Urinary bladder (tissue), 4 donors: ENCODE data around the gene LZTR1. TPM values are rescaled to one million over a fixed set of nuclear protein-coding genes. Genes with fewer than 3 reads are reported as not detected.
"Not testable (repeated sequence)": the region's sequence is repeated elsewhere in the genome, so short reads cannot be mapped to it uniquely, and the experiment has no call there.

Experiments used
- DNase-seq: peaks from one replicate; pipeline ENCODE4 v3.0.0-alpha.2; 2015; ENCODE audit errors: extremely low spot score
- H3K27ac ChIP-seq: one replicate; pipeline ENCODE4 v1.5.1; 2013; ENCODE audit warnings: low read depth, mild to moderate bottlenecking, moderate library complexity
- H3K36me3 ChIP-seq: one replicate; pipeline ENCODE4 v1.6.1; 2013; ENCODE audit warnings: mild to moderate bottlenecking, moderate library complexity; ENCODE audit not compliant: insufficient read depth
- H3K4me1 ChIP-seq: one replicate; pipeline ENCODE4 v1.6.1; 2013; ENCODE audit warnings: mild to moderate bottlenecking, moderate library complexity; ENCODE audit not compliant: insufficient read depth
- H3K4me3 ChIP-seq: one replicate; pipeline ENCODE4 v1.5.1; 2013; ENCODE audit warnings: low read depth, low read length
- WGBS: extraction: QIAGEN DNeasy Blood & Tissue Kit; methylation state at CpG from one replicate; pipeline ENCODE4 v1.1.7; 2013; 5-methylcytosine and 5-hydroxymethylcytosine counted together
- polyA plus RNA-seq: library from polyadenylated mRNA; stranded (reverse); fragments of 200-250 nt; gene quantifications from one replicate; pipeline ENCODE4 v1.2.3, GENCODE V29; 2013
- total RNA-seq: library from RNA; depleted of rRNA; stranded (reverse); fragments of >200 nt; gene quantifications from one replicate; pipeline ENCODE4 v1.2.3, GENCODE V29; 2014
- donor health status: healthy with polysubstance abuse.
- donor health status: healthy.

Gene LZTR1
- total and polyA plus RNA-seq, 2 donors, result 42.8 to 48.1 TPM

DNA sequence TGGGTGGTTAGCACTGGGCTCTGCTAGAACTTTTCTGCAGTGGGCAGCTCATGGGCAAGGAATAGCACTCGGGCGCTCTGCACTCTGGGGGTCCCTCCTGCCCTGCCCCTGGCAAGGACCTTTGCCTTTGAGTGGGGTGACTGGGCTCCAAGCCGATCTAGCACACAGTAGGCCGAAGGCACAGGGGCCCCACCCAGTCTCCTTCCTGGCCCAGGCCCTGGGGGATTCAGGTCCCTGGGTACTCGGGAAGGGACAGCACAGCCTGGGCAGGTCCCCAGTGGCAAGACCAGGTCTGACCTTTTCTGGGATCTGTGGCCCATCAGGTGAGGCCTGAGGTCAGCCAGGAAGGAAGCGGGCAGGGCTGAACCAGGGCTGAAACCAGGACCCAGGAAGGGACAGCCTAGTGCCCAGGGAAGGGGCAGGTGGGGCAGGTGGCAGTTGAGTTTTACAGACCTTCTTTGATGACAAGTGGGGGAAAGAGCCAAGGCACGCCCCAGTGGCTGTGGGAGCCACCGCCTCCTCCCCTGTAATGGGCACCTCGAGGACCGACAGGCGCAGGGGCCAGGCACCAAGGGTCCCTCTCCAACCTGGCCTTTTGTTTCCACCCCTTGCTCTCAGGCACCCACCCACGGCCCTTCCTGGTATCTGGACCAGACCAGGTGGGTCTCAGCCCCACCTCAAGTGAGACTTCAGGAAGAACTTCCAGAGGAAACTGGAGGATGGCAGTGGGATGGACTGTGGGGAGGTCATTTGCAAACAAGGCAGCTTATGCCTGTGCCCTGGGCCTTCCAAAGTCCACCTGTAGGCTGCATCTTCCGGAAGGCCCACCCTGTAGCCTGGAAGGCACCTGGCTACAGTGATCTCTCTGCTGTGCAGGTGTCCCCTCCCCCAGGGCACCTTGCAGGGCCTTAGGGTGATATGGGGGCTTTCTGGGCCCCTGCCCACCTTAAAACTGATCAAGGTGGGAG, 15.9 kb upstream of the LZTR1 start:
- Histone ChIP-seq H3K4me3 (no peak overlapping the region), H3K4me1 (no peaks in the 10 kb centered on the region), H3K27ac (no peak overlapping the region), H3K36me3 (no peaks in the 10 kb centered on the region)
- WGBS, result 83% methylated on average over 13 of the region's 13 CpGs
- no peak for DNase-seq

DNA sequence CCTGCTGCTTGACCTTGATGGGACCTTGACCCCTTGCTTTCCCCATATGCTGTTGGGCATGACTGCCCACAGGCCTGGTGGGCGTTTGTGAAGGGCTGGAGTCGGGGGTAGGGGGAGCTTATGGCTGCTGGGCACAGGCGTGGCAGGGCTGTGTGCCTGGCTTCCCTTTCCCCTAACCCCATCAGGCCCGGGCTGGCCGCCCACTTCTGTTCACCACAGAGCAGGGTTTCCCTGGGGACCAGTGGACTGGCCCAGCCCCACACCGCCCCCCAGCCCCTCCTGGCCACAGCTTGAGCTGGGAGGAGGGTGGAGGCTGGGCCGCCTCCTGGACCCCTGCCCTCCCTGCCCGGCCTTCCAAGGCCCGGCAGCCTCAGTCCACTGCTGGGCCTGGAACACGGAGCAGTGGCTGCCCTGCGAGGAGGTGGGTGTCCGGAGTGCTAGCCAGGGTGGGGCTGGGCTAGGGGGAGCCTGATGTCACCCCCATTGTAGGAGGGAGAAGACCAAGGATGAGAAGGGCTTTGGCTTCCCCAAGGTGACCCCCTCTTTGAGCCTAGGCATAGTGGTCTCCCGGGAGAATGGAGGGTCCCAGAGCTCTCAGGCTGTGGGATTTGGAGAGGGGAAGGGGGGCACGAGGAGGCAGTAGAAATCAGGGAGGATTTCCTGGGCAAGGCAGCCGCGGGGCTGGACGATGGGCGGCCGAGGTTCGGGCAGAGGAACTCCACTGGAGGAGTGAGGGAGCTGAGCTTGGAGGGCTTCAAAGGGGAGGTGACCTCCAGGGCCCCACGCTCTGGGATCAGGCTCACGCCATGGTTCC, 15.0 kb upstream of the LZTR1 start, which contains the start of gene AIFM3:
Gene AIFM3, plus strand, starts transcription at position 373 of the 814 bp plus-strand sequence. CDS start 690 bp downstream, outside the sequence.
- DNase-seq, result no peak
- no peak within 1 kb of the TSS for H3K4me3 ChIP-seq
- no peaks in the 10 kb centered on the region for H3K36me3 ChIP-seq
- H3K4me1 ChIP-seq, result no peaks in the 10 kb centered on the region
- 59% methylated on average over 22 of the region's 22 CpGs for WGBS
- no peak within 1 kb of the TSS for H3K27ac ChIP-seq

DNA sequence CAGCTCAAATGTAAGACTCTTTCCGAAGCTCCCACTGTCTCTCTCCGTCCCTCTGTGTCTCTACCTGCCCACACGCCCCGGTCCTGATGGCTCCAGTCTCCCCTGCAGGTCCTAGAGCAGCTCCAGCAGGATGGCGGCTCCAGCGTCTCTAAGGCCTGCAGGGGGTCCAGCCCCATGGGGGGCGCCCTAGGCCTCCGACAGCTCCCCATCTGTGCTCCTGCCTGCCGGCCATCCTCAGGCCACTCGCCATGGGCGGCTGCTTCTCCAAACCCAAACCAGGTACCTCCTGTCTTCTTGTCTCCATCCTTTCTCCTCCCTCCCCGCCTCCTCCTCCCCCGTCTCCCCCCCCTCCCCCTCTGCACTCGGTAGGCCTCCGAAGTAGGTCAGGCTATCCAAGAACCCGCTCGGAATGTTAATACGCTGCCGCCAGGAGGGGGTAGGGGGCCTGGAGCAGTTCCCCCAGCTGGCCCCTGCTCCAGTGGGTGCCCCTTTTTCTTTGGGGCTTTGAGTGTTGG, 14.3 kb upstream of the LZTR1 start:
- Histone ChIP-seq H3K4me3 (no peak overlapping the region), H3K36me3 (no peaks in the 10 kb centered on the region), H3K4me1 (no peaks in the 10 kb centered on the region), H3K27ac (no peak overlapping the region)
- WGBS, result 43% methylated on average over 19 of the region's 19 CpGs
- DNase-seq, result no peak

DNA sequence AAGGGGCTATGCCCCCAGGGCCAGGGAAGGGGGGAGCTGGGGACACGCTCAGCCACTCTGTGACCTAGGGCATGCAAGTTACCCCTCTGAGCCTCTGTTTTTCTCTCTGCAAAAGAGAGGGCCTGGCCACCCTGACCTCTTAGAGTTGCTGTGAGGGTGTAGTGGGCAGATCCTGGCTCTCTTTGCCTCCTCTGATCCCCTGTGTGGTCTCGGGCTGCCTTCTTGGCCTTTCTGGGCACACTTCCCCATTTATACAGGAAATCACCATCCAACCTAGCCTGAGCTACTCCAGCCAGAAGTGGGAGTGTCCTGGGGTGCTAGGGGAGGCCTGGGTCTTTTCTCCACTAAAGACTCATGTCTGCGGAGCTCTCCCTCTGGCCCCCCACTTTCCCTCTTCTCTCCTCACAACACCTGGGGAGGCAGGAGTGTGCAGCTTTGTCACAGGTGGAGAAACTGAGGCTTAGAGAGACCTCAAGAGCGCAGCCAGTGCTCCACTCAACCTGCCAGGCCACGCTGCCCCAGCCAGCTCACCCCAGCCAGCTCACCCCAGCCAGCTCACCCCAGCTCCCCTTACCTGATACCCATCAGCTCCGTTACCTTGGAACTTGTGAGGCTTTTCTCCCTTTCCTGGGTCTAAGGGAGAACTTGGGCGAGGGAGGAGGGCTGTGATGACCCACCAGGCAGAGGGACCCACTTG, 13.7 kb upstream of the LZTR1 start:
- Histone ChIP-seq H3K4me3 (no peak overlapping the region), H3K36me3 (no peaks in the 10 kb centered on the region), H3K27ac (no peak overlapping the region), H3K4me1 (no peaks in the 10 kb centered on the region)
- WGBS, result 95% methylated on average over 7 of the region's 7 CpGs
- DNase-seq, result no peak

DNA sequence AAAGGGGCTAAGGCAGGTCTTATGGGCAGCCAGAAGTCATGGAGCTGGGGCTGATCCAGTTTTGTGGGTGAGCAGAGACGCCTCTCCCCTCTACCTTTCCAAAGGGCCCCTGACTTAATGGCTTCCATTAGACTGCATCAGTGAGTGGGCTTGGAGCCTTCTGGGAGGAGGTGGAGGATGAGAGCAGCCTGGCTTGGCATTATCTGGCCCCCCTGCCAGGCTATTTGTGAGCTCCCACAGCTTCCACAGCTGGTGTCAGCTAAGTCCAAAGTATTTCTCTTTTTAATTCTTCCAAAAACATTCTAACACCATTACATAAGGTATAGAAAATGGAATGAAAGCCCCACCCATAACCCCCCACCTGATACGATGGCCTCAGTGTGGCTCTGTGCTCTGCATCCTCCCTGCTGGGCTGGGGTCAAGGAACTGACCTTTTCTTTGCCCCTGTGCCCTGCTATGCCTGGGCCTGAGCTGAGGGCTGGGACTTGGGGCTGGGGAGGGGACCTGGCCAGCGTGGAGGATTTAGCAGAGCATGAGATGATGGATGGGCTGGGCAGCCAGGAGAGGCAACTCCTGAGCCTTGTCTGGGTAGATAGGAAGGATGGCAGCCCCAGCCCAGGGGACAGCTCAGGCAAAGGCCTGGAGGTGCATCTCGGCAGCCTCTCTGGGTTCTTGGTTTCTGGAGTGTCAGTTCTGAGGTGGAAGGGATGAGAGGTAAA, 11.0 kb upstream of the LZTR1 start:
- no peaks in the 10 kb centered on the region for H3K4me1 ChIP-seq
- 57% methylated on average over 4 of the region's 4 CpGs for WGBS
- no peaks in the 10 kb centered on the region for H3K36me3 ChIP-seq
- H3K27ac ChIP-seq, result no peak overlapping the region
- no peak overlapping the region for H3K4me3 ChIP-seq
- no peak for DNase-seq

DNA sequence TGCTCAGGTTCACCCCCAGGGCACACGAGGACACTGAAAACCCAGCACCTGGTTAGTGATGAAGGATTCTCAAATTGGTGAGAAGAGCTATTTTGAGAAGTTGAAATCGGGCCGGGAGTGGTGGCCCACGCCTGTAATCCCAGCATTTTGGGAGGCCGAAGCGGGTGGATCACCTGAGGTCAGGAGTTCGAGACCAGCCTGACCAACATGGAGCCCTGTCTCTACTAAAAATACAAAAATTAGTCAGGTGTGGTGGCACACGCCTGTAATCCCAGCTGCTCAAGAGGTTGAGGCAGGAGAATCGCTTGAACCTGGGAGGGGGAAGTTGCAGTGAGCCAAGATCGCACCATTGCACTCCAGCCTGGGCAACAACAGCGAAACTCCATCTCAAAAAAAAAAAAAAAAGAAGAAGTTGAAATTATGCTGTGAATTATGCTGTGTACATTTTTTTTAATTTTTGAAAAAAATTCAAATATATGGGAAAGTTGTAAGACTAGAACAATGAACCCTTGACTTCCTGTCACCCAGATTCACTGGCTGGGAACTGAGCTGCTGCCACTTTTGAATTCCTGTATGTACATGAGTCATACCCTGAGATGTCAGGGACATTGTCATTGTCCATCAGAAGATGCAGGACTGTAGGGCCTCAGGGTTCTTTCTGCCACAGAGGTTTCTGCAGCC, 9.9 kb upstream of the LZTR1 start:
- not testable (repeated sequence) for DNase-seq, H3K4me1 ChIP-seq, H3K27ac ChIP-seq, H3K36me3 ChIP-seq, H3K4me3 ChIP-seq
- 82% methylated on average over 11 of the region's 11 CpGs for WGBS

DNA sequence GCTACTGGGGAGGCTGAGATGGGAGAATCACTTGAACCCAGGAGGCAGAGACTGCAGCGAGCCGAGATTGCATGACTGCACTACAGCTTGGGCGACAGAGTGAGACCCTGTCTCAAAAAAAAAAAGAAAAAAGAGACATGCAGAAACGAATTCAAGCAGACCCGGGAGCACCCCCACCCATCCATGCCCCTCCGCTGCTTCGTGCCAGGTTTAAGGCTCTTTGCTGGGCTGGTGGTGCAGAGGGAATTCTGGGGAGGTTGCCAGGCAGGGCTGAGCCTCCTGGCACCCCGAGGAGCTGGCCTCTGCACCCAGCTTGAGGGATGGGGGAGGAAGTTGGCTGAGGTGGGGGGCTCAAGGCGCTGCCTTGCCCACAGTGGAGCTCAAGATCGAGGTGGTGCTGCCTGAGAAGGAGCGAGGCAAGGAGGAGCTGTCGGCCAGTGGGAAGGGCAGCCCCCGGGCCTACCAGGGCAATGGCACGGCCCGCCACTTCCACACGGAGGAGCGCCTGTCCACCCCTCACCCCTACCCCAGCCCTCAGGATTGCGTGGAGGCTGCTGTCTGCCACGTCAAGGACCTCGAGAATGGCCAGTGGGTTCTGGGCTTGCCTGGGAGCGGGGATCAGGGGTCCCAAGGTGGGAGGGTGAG, 9.0 kb upstream of the LZTR1 start:
- H3K36me3 ChIP-seq, result no peaks in the 10 kb centered on the region
- no peaks in the 10 kb centered on the region for H3K4me1 ChIP-seq
- 68% methylated on average over 21 of the region's 21 CpGs for WGBS
- no peak for DNase-seq
- H3K27ac ChIP-seq, result no peak overlapping the region
- H3K4me3 ChIP-seq, result no peak overlapping the region

DNA sequence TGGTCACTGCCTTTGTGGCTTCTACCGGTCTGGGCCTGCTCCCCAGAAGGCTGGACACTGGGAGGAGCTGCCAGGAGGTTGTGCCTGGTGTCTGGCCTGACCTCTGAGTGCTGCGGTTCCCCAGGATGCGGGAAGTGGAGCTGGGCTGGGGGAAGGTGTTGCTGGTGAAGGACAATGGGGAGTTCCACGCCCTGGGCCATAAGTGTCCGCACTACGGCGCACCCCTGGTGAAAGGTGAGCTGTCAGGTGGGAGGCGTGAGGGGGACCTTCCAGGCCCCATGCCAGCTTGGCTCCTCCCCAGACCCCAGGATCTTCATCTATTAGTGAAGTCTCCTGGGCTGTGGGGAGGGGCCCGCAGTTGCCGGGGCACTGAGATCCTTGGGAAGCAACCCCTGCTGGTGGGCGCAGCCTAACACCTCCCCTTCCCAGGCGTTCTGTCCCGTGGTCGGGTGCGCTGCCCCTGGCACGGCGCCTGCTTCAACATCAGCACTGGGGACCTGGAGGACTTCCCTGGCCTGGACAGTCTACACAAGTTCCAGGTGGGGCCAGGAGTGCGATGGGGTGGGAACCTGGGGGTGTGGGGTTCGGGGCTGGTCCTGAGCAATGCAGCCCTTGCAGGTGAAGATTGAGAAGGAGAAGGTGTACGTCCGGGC, 8.3 kb upstream of the LZTR1 start:
- no peaks in the 10 kb centered on the region for H3K36me3 ChIP-seq
- WGBS, result 60% methylated on average over 21 of the region's 21 CpGs

DNA sequence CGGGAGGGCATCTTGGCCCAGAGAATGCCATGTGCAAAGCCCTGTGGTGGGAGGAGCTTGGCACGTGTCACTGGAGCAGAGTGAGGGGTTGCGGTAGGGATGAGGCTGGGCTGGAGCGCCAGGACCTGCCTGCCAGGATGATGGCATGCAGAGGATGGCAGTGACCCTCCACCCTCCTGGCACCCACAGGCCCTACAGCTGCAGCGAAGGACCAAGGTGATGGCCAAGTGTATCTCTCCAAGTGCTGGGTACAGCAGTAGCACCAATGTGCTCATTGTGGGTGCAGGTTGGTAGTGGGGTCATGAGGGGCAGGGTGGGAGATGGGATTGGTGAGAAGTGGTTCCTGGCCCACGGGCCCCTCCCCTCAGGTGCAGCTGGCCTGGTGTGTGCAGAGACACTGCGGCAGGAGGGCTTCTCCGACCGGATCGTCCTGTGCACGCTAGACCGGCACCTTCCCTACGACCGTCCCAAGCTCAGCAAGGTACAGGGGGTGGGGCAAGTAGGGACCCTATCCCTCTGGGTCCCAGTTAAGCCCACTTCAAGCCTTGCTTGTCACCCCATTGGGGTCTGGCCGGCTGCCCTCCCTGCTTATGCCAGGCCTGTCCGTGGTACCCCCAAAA, 7.7 kb upstream of the LZTR1 start:
- H3K4me3 ChIP-seq, result no peak overlapping the region
- 76% methylated on average over 16 of the region's 16 CpGs for WGBS
- no peak overlapping the region for H3K27ac ChIP-seq
- H3K36me3 ChIP-seq, result no peaks in the 10 kb centered on the region
- no peaks in the 10 kb centered on the region for H3K4me1 ChIP-seq
- DNase-seq, result no peak

More for the DNA sequence above, 8.3 kb upstream of the LZTR1 start:
- no peak for DNase-seq
- Histone ChIP-seq H3K4me3 (no peak overlapping the region), H3K27ac (no peak overlapping the region), H3K4me1 (no peaks in the 10 kb centered on the region)

DNA sequence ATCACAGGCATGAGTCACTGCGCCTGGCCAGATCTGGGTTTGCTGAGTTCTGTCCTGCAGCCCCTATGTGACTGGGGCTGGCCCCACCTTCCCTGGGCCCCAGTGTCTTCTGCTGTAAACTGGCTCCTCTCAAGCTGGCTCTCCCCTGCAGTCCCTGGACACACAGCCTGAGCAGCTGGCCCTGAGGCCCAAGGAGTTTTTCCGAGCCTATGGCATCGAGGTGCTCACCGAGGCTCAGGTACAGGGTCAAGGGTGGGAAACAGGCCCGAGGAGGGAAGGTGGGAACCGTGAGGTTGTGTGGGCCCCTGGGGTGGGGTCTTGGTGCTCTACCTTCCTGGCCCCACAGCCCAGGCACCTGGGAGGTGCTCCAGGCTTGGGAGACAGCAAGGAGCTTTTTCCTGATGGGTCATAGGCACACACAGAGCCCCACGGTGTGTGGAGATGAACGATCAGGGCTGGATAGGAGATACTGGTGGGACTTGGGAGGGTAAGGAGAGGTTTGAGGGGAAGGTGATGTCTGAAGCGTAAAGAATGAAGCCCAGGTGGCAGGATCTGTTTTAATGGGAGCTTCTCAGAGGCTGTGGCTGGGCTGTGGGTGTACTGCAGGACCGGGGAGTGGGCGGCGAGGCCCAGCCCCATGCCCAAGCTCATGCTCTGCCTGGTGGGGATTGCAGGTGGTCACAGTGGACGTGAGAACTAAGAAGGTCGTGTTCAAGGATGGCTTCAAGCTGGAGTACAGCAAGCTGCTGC, 6.4 kb upstream of the LZTR1 start:
- no peaks in the 10 kb centered on the region for H3K36me3 ChIP-seq
- WGBS, result 81% methylated on average over 14 of the region's 14 CpGs
- no peak for DNase-seq
- H3K4me3 ChIP-seq, result no peak overlapping the region
- H3K27ac ChIP-seq, result no peak overlapping the region
- no peaks in the 10 kb centered on the region for H3K4me1 ChIP-seq
